ENCODE measurements around the gene MFRP.

DNA sequence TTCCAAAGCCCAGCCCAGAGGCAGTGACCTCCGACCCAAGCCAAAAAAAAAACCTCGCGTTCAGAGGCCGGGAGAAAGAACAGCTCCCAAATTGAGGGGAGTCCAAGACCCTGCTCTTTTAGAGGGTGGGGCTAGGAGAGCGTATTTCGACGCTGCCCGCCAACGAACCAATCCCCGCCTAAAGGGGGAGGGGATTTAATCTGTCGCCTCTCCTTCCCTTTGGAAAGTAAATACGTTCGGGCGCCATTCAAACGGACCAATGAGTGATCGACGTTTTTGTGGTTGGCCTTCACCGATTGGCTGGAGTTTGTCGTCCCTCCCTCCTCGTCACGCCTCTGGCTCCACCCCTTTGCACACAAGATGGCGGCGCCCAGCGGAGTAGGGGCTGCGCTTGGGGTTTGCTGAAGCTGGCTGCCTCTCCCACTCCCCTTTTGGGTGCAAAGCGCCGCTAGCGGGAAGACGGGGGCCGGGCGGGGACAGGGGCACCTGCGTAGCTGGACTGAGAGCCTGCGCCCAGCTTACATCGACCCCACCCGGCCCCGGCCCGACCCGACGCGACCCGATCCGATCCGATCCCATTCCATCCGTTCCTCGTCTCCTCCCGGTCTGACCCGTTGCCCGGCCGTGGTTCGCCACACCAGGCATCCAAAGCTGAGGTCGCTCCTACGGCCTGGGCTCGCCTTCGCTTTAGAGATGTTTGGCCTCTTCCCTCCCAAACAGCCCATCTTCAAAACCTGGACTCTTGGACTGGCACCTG is 12.2 kb downstream of the MFRP start, which contains the start of gene RNF26:
- TF ChIP-seq, protein P1, sequence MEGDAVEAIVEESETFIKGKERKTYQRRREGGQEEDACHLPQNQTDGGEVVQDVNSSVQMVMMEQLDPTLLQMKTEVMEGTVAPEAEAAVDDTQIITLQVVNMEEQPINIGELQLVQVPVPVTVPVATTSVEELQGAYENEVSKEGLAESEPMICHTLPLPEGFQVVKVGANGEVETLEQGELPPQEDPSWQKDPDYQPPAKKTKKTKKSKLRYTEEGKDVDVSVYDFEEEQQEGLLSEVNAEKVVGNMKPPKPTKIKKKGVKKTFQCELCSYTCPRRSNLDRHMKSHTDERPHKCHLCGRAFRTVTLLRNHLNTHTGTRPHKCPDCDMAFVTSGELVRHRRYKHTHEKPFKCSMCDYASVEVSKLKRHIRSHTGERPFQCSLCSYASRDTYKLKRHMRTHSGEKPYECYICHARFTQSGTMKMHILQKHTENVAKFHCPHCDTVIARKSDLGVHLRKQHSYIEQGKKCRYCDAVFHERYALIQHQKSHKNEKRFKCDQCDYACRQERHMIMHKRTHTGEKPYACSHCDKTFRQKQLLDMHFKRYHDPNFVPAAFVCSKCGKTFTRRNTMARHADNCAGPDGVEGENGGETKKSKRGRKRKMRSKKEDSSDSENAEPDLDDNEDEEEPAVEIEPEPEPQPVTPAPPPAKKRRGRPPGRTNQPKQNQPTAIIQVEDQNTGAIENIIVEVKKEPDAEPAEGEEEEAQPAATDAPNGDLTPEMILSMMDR (IDR thresholded peaks at IDR 0.05), result no peak
- TF ChIP-seq POLR2A (IDR thresholded peaks at IDR 0.05) (no peak), POLR2AphosphoS5 (IDR thresholded peaks at IDR 0.05) (peak; percentile 34 to 93 (median 78)), EP300 (IDR thresholded peaks at IDR 0.05) (no peak)
